WI38 (cell line): ENCODE results near the gene SLIT1.

Source experiments
- H3K4me3 ChIP-seq: 2 replicates; pipeline ENCODE4 v1.5.1; 2011; ENCODE audit warnings: low read depth, mild to moderate bottlenecking, control low read depth, low read length
- TF ChIP-seq, protein P1 (sequence below): IDR thresholded peaks from 2 replicates; pipeline ENCODE4 v1.5.1; 2012; ENCODE audit warnings: low read depth, mild to moderate bottlenecking, control low read depth, low read length

The SLIT1 gene

DNA sequence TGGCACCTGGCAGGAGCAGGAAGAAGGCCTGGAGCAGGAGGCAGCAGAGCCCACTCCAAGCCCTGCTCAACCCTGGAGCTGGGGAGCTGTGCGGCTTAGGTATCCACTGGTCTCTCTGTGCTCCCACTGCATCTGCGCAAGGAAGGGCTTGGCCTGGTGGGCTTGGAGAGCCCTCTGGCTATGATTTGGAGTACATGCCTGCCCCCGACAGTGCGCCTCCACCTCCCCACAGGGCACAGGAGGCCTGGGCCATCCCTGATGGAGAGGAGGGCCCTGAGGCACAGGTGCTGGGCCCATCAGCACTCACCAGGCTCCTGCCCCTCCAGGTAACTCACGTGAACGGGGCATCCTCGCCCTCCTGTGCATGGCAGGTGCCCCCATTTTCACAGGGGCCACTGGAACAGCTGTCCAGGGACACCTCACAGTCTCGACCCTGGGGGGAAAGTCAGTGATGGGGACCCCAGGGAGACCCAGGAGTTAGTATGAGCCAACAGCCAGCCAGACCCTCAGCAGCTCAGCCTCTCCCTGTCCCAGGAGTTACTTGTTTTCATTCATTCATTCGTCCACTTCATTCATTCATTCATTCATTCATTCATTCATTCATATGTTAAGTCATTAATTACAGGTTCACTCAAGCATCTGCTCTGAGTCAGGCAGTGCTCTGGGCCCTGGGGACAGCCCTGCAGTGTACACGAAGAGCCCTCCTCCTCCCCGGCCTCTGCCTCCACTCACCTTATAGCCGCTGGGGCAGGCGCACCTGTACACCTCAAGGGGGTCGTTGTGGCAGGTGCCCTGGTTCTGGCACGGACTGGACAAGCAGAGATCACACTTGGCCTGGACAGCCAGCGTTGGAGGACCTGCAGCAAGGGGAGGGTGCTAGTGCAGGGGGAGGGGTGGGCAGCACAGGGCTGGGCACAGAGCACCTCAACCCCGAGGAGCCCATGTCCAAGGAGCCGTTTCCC is 167.2 kb downstream of the SLIT1 start:
- H3K4me3 ChIP-seq = no peak overlapping the region
- TF ChIP-seq, protein P1, sequence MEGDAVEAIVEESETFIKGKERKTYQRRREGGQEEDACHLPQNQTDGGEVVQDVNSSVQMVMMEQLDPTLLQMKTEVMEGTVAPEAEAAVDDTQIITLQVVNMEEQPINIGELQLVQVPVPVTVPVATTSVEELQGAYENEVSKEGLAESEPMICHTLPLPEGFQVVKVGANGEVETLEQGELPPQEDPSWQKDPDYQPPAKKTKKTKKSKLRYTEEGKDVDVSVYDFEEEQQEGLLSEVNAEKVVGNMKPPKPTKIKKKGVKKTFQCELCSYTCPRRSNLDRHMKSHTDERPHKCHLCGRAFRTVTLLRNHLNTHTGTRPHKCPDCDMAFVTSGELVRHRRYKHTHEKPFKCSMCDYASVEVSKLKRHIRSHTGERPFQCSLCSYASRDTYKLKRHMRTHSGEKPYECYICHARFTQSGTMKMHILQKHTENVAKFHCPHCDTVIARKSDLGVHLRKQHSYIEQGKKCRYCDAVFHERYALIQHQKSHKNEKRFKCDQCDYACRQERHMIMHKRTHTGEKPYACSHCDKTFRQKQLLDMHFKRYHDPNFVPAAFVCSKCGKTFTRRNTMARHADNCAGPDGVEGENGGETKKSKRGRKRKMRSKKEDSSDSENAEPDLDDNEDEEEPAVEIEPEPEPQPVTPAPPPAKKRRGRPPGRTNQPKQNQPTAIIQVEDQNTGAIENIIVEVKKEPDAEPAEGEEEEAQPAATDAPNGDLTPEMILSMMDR = no peak

DNA sequence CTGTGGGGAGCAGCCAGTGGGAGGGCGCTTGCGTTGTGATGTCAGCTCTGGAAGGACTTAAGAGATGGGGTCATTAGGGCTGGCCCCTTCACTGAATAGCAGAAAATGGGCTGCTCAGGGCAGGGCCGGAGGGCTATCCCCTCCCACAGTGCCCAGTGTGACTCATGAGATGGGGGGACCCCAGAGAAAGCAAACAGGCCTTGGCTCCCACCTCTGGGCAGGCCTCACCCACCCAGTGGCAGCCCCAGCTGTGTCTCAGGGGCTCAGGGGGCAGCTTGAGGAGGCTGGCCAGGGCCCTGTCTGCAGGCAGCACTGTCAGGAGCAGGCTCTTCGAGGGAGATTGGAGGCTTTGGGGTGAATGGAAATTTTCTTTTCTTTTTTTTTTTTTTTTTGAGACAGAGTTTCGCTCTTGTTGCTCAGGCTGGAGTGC is 168.3 kb downstream of the SLIT1 start:
- TF ChIP-seq, protein P1 = no peak
- H3K4me3 ChIP-seq = no peak overlapping the region

DNA sequence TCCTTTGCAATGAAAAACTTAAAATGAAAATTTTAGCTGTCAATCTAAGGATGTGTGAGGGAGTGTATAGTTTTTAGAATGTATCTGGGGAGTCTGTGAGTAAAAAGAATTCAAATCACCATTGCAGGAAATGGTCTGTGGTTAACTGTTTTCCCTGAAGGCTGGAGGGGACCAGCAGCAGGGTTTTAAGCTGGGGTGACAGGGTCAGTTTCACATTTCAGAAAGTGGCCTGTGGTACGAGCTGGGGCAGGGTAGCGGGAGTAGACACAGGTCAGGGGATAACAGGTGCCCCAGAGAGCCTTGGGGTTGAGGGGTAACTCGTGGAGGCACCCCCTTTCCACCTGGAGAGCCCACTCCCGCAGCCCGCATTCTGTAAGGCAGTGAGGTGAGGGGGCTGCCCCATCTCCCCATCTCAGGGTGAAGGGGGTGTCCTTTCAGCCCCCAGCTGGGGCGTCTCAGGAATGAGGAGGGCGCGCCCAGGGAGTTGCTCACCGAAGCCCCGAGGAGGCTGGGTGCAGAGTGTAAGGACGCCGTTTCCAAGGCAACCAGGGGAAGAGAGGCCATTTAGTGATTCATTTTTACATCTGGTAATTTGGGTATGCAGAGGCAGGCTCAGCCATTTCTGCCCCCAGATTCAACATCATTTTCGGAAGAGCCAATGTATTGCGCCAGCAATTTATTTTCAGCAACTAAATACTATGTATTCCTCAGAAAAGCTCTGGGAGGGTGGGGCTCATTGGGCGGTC is 168.9 kb downstream of the SLIT1 start:
- no peak overlapping the region for H3K4me3 ChIP-seq
- TF ChIP-seq, protein P1 = no peak

DNA sequence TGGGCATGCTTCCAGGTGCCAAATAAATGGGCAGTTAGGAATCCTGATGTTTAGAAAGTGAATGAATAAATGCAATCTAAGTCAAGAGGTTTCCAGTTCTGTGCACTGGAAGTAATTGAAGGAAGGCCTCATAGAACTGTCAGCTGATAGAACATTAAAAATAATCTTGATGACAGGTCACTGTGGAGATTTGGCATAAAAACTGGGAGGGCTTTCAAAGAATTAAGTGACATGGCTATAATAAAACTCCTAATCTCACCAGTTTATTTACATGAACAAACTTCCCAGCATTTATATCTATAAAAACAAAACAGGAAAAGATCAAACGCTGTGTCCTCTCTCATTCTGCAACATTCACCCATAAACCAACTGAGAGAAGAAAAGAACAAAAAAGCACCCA is 170.5 kb downstream of the SLIT1 start:
- TF ChIP-seq, protein P1 = no peak
- H3K4me3 ChIP-seq = no peak overlapping the region

DNA sequence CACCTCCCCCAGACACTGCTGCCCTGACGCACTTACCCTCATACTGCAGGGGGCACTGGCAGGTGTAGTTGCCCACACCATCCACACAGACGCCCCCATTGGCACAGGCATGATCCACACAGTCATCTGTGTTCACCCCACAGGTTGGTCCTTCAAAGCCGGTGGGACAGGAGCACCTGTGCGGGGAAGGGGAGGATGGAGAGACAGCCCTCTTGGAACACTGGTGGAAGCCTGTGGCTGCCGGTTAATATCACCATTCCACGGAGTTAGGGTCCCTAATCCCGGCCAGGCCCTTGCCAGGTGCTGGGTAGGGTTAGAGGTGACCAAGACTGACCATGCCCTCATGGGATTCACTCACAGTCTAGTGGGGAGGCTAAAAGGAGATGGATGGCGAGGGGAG is 171.8 kb downstream of the SLIT1 start:
- no peak overlapping the region for H3K4me3 ChIP-seq
- TF ChIP-seq, protein P1 = no peak

DNA sequence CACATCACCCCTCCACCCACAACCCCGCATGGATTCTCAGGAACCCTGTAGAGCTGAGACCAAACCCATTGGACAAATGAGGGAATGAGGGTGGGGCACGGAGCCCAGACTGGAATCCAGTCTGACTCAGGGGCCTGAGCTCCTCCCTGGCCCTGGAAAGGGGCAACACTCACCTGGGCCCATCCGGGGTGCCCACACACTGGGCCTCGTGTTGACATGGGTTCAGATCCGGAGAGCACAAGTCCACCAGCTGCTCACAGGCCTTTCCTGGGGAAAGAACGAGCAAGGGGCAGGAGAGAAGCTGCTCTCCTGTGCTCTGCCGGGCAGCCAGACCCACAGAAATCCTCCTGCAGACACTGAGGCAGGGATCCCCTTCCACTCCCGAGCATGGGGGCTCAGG is 172.2 kb downstream of the SLIT1 start:
- no peak overlapping the region for H3K4me3 ChIP-seq
- TF ChIP-seq, protein P1 = no peak

DNA sequence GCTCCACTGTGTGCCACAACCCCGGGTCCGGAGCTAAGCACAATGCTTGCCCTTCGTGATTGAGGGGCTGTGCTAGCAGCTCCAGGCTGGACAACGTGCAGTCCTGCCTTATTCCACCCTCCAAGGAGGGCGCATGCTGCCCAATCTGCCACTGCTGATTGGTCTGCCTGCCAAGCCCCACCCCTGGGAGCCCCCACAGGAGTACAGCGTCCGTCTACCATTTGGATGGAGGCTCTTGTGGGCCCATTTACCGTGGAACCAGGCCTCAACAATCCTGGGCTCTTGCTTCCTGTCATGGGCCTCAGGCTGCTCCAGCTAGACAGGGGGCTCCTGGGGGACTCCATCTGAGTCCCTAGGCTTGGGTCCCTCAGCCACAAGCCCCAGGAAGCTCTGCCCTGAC is 173.3 kb downstream of the SLIT1 start:
- H3K4me3 ChIP-seq = no peak overlapping the region
- TF ChIP-seq, protein P1 = no peak
